Ammon's horn (tissue), 1 donor: ENCODE measurements around the gene SLC7A14.

Experiments
- DNase-seq: peaks from one replicate; pipeline ENCODE4 v3.0.0-alpha.2; 2016; ENCODE audit warnings: low spot score

The SLC7A14 gene

GRCh38 chr3:170470063-170471016, 115.5 kb downstream of the SLC7A14 start:
- DNase-seq: peak; percentile 88

- no peak for DNase-seq
Observed at GRCh38 chr3:170469151-170470062, 116.5 kb downstream of the SLC7A14 start.

GRCh38 chr3:170467571-170468147, 118.2 kb downstream of the SLC7A14 start:
- no peak for DNase-seq

- peak; percentile 89 for DNase-seq
Observed at GRCh38 chr3:170467007-170467406, 118.9 kb downstream of the SLC7A14 start.

GRCh38 chr3:170465955-170466354, 119.9 kb downstream of the SLC7A14 start:
- no peak for DNase-seq

GRCh38 chr3:170463011-170463410, 122.9 kb downstream of the SLC7A14 start:
- no peak for DNase-seq

- no peak for DNase-seq
Observed at GRCh38 chr3:170458285-170458684, 127.6 kb downstream of the SLC7A14 start.

GRCh38 chr3:170454509-170454908, 131.4 kb downstream of the SLC7A14 start:
- DNase-seq: no peak

GRCh38 chr3:170450039-170450438, 135.8 kb downstream of the SLC7A14 start:
- no peak for DNase-seq

GRCh38 chr3:170448584-170448983, 137.3 kb downstream of the SLC7A14 start:
- no peak for DNase-seq

- no peak for DNase-seq
Observed at GRCh38 chr3:170443457-170443856, 142.4 kb downstream of the SLC7A14 start.

- DNase-seq: no peak
Observed at GRCh38 chr3:170442947-170443346, 142.9 kb downstream of the SLC7A14 start.

- no peak for DNase-seq
Observed at GRCh38 chr3:170441412-170441811, 144.5 kb downstream of the SLC7A14 start.

- no peak for DNase-seq
Observed at GRCh38 chr3:170440344-170440743, 145.5 kb downstream of the SLC7A14 start.

GRCh38 chr3:170438836-170439235, 147.0 kb downstream of the SLC7A14 start:
- no peak for DNase-seq

GRCh38 chr3:170437696-170438407, 148.0 kb downstream of the SLC7A14 start:
- DNase-seq: no peak

- peak; percentile 95 for DNase-seq
Observed at GRCh38 chr3:170437176-170437575, 148.7 kb downstream of the SLC7A14 start.

GRCh38 chr3:170436697-170437096, 149.2 kb downstream of the SLC7A14 start:
- no peak for DNase-seq

- DNase-seq: no peak
Observed at GRCh38 chr3:170432416-170432815, 153.5 kb downstream of the SLC7A14 start.

GRCh38 chr3:170431054-170431453, 154.8 kb downstream of the SLC7A14 start:
- no peak for DNase-seq

GRCh38 chr3:170429050-170429449, 156.8 kb downstream of the SLC7A14 start:
- no peak for DNase-seq

GRCh38 chr3:170428095-170428494, 157.8 kb downstream of the SLC7A14 start:
- DNase-seq: no peak
